K562 (cell line): ENCODE data around the gene TOM1. TPM values are rescaled to one million over a fixed set of nuclear protein-coding genes. Genes with fewer than 3 reads are reported as not detected.

Source experiments
- ATAC-seq: fragments of 200-7000 bp; cut with Tn5 transposase; 3 replicates; pipeline ENCODE4 v1.9.1; 2020; ENCODE audit warnings: moderate library complexity
- BruUV-seq: library from RNA; stranded (reverse); fragments of 400-500 nt; replicated peaks from 2 replicates; lab custom pipeline; 2021; lab: Mats Ljungman, UMichigan
- CTCF ChIA-PET: fragments of 300-600 bp; formaldehyde crosslinking; extraction: SDS; loops from one replicate; lab custom pipeline; 2021; ENCODE audit warnings: low intra/inter-chr PET ratio; lab: Yijun Ruan, JAX
- POLR2A ChIA-PET: fragments of 300-600, 350-650 bp; sonication (Branson Sonifier 250); formaldehyde crosslinking; extraction: SDS; loops from one replicate; lab custom pipeline; 2021; ENCODE audit warnings: antibody characterized with exemption, inconsistent platforms; lab: Yijun Ruan, JAX
- DNase-seq, 4 experiments: peaks; one replicate each; pipeline versions ENCODE4 v3.0.0 to v3.0.0-alpha.2; 2011 to 2018; ENCODE audit warnings: low spot score in 3 of 4, mixed read lengths in 3 of 4; ENCODE audit errors: extremely low read depth in 1 of 4
- FAIRE-seq: peaks from 2 replicates; lab custom pipeline; 2011; peaks lifted over from hg19 to GRCh38; lab: Jason Lieb, UNC
- H2AFZ ChIP-seq: 2 replicates; pipeline ENCODE4 v1.6.0; 2011; ENCODE audit warnings: low read depth, low read length, control low read depth, inconsistent platforms
- H3K27ac ChIP-seq: fragments of 200-600 bp; 3 replicates; pipeline ENCODE4 v1.8.0; 2011; ENCODE audit warnings: low read depth, mild to moderate bottlenecking, control low read depth, inconsistent platforms, low read length, moderate library complexity, mixed read lengths; ENCODE audit errors: extremely low read depth
- H3K27me3 ChIP-seq, 2 experiments: fragments of 300-600 bp in 1 of 2; 2 replicates in 1 of 2; 3 replicates in 1 of 2; pipeline versions ENCODE4 v1.6.0 to v1.8.0; 2011; ENCODE audit warnings: inconsistent platforms in 2 of 2, low read length in 2 of 2, mild to moderate bottlenecking in 1 of 2, mixed read lengths in 1 of 2, moderate library complexity in 1 of 2; ENCODE audit not compliant: control insufficient read depth in 2 of 2, insufficient read depth in 2 of 2
- H3K36me3 ChIP-seq: fragments of 300-600 bp; 3 replicates; pipeline ENCODE4 v1.8.0; 2011; ENCODE audit warnings: mild to moderate bottlenecking, low read length, inconsistent platforms; ENCODE audit not compliant: control insufficient read depth, insufficient read depth
- H3K4me1 ChIP-seq, 2 experiments: fragments of 200-600 bp in 1 of 2; replicated peaks in 1 of 2; 2 replicates in 1 of 2; 3 replicates in 1 of 2; pipeline versions ENCODE4 v1.5.1 to v1.8.0; 2011; ENCODE audit warnings: inconsistent platforms in 2 of 2, low read length in 2 of 2, mild to moderate bottlenecking in 1 of 2, mixed read lengths in 1 of 2, moderate library complexity in 1 of 2; ENCODE audit not compliant: control insufficient read depth in 2 of 2, insufficient read depth in 2 of 2
- H3K4me2 ChIP-seq: 2 replicates; pipeline ENCODE4 v1.6.1; 2011; ENCODE audit warnings: low read length, control low read depth, inconsistent platforms, mixed read lengths; ENCODE audit not compliant: insufficient read depth
- H3K4me3 ChIP-seq: fragments of 200-600 bp; sonication (generic), shearing (Covaris generic); 2 replicates; pipeline ENCODE4 v1.5.1; 2016; ENCODE audit warnings: control low read depth, inconsistent platforms
- H3K79me2 ChIP-seq: fragments of 200-600 bp; 3 replicates; pipeline ENCODE4 v1.8.0; 2011; ENCODE audit warnings: low read length, inconsistent platforms; ENCODE audit not compliant: control insufficient read depth, insufficient read depth
- H3K9ac ChIP-seq, 2 experiments: 2 replicates each; pipeline versions ENCODE4 v1.6.0 to v1.6.1; 2011; ENCODE audit warnings: low read depth in 2 of 2, low read length in 2 of 2, control low read depth in 1 of 2, inconsistent platforms in 1 of 2, mild to moderate bottlenecking in 1 of 2, mixed read lengths in 1 of 2; ENCODE audit not compliant: insufficient read depth in 1 of 2
- H3K9me1 ChIP-seq: one replicate; pipeline ENCODE4 v1.6.0; 2011; ENCODE audit warnings: inconsistent platforms, mild to moderate bottlenecking, low read length, moderate library complexity; ENCODE audit not compliant: control insufficient read depth, insufficient read depth
- H3K9me3 ChIP-seq: replicated peaks from 2 replicates; pipeline ENCODE4 v1.5.1; 2011; ENCODE audit warnings: low read depth, low read length, inconsistent platforms; ENCODE audit not compliant: control insufficient read depth, insufficient read depth
- H4K20me1 ChIP-seq: replicated peaks from 2 replicates; pipeline ENCODE4 v1.6.1; 2011; ENCODE audit warnings: low read length, inconsistent platforms, mixed read lengths; ENCODE audit not compliant: control insufficient read depth, insufficient read depth
- AFF4 ChIP-seq: sonication (generic); formaldehyde crosslinking; IDR thresholded peaks from 2 replicates; pipeline ENCODE4 v1.8.0; 2023; ENCODE audit warnings: mild to moderate bottlenecking, missing genetic modification reagents
- HIVEP1 ChIP-seq: fragments of 250-450 bp; sonication (Bioruptor Pico); IDR thresholded peaks from 2 replicates; pipeline ENCODE4 v1.4.0; 2020; ENCODE audit warnings: mild to moderate bottlenecking
- KAT8 ChIP-seq: fragments of 450-650 bp; IDR thresholded peaks from 2 replicates; pipeline ENCODE4 v1.6.1; 2016; ENCODE audit warnings: low read depth, mild to moderate bottlenecking
- POLR2G ChIP-seq: fragments of 200-400 bp; formaldehyde crosslinking; IDR thresholded peaks from 2 replicates; pipeline ENCODE4 v1.6.1; 2017; ENCODE audit warnings: low read depth, mild to moderate bottlenecking, antibody characterized with exemption, low read length, moderate library complexity
- ZNF512 ChIP-seq: IDR thresholded peaks from 2 replicates; pipeline ENCODE4 v1.6.1; 2016; ENCODE audit warnings: missing genetic modification characterization, missing compliant biosample characterization
- WGBS: fragments of 100-300 bp; shearing (Covaris generic); methylation state at CpG from one replicate; pipeline ENCODE4 v1.1.6; 2016; ENCODE audit warnings: low coverage, mixed read lengths; ENCODE audit not compliant: insufficient coverage; ENCODE audit errors: missing lambda C conversion rate; 5-methylcytosine and 5-hydroxymethylcytosine counted together
- in situ Hi-C: fragments of 300-500 bp; cut with MboI; formaldehyde crosslinking; loops from 4 replicates; pipeline ENCODE4 v1.15.0; 2018; ENCODE audit warnings: inconsistent platforms, mixed read lengths
- intact Hi-C: fragments of 100-400 bp; cut with micrococcal nuclease; formaldehyde crosslinking; loops from 2 replicates; pipeline ENCODE4 v1.14.2; 2022
- polyA plus RNA-seq, 8 experiments: library from polyadenylated mRNA; depleted of rRNA in 4 of 8; stranded (reverse) in 5 of 8; unstranded in 3 of 8; fragments of >200 nt; fragmentation: Nextera tagmentation in 2 of 8; fragmentation: Illumina TruSeq in 1 of 8; extraction: Ambion mirVana in 2 of 8; extraction: Trizol in 1 of 8; gene quantifications; 2 replicates each; pipeline versions ENCODE4 v1.2.1 to v1.2.3, GENCODE V29; 2011 to 2014; ENCODE audit warnings: inconsistent platforms in 1 of 8, missing spikeins in 1 of 8
- total RNA-seq, 7 experiments: library from RNA; depleted of rRNA in 6 of 7; stranded (reverse); fragments of >200 nt in 6 of 7; fragmentation: Illumina TruSeq in 2 of 7; extraction: Trizol in 2 of 7; gene quantifications; 2 replicates each; pipeline versions ENCODE4 v1.2.1 to v1.2.3, GENCODE V29; 2011 to 2021; ENCODE audit warnings: low replicate concordance in 1 of 7

TOM1 gene
- total and polyA plus RNA-seq, 9 of the 15 experiments (the other 6 are each of a cell fraction or from before 2014, with no cell fraction given), result 0.64 to 20.6 (median 12.0) TPM

GRCh38 chr22:35348026-35348590 is 48.4 kb downstream of the TOM1 start:
- Histone ChIP-seq H3K27me3 (no peaks in the 10 kb centered on the region), H2AFZ (no peak overlapping the region), H3K4me3 (no peak overlapping the region), H3K79me2 (no peaks in the 10 kb centered on the region), H3K4me1 (peaks cover 5 to 23% of the 10 kb centered on the region in 2 experiments; a peak in 4 of 5 replicates), H4K20me1 (no peaks in the 10 kb centered on the region), H3K9me1 (no peaks in the 10 kb centered on the region), H3K27ac (no peak overlapping the region), H3K4me2 (no peak overlapping the region), H3K9me3 (no peaks in the 10 kb centered on the region), H3K36me3 (no peaks in the 10 kb centered on the region; the same call in 2 of the 3 replicates), H3K9ac (no peak overlapping the region)
- ATAC-seq, result no peak
- in situ Hi-C loops, result no loop called here
- ChIA-PET CTCF (no interaction called here), POLR2A (interaction anchor here (0.6 to 1.0 kb wide), 3 partner anchors 11 to 447 kb away, joined by 3 to 4 read pairs (median 4); no protein-coding TSS in a partner anchor)
- 72% methylated on average over 11 of the region's 18 CpGs for WGBS
- BruUV-seq, result no TSS peak
- no peak for FAIRE-seq
- intact Hi-C loops, result no loop called here
- DNase-seq, result no peak
- TF ChIP-seq ZNF512 (tag), result no peak
- no peak for TF ChIP-seq KAT8
- TF ChIP-seq AFF4 (CRISPR knock-in tag), result no peak
- no peak for TF ChIP-seq HIVEP1 (CRISPR knock-in tag)
- 0 out of 2 replicates have a peak, but pooled peaks have one; percentile 12 for TF ChIP-seq POLR2G
- TF ChIP-seq, all 486 proteins: peak for 1
